HFF-Myc (cell line): ENCODE results near the gene GSDME.

ENCODE experiments used
- DNase-seq: peaks from one replicate; pipeline ENCODE4 v3.0.0-alpha.2; 2011; ENCODE audit warnings: low read depth; ENCODE audit errors: extremely low read depth
- H3K4me3 ChIP-seq: replicated peaks from 2 replicates; pipeline ENCODE4 v1.5.1; 2011; ENCODE audit warnings: low read depth, mild to moderate bottlenecking, control low read depth, low read length
- TF ChIP-seq, protein P1 (sequence below): IDR thresholded peaks from 2 replicates; pipeline ENCODE4 v1.5.1; 2012; ENCODE audit warnings: mild to moderate bottlenecking, low read depth, low read length, control low read depth; ENCODE audit errors: missing control alignments

Gene GSDME

DNA sequence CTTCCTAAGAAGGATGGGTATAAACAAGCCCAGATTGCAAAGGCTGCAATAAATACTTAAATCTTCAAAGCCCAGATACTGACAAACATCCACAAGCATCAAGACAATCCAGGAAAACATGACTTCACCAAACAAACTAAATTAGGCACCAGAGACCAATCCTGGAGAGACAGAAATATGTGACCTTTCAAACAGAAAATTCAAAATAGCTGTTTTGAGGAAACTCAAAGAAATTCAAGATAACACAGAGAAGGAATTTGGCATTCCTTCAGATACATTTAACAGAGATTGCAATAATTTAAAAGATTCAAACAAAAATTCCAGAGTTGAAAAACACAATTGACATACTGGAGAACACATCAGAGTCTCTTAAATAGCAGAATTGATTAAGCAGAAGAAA is 23.0 kb downstream of the GSDME start:
- H3K4me3 ChIP-seq, result no peak overlapping the region
- no peak for DNase-seq
- TF ChIP-seq, protein P1, sequence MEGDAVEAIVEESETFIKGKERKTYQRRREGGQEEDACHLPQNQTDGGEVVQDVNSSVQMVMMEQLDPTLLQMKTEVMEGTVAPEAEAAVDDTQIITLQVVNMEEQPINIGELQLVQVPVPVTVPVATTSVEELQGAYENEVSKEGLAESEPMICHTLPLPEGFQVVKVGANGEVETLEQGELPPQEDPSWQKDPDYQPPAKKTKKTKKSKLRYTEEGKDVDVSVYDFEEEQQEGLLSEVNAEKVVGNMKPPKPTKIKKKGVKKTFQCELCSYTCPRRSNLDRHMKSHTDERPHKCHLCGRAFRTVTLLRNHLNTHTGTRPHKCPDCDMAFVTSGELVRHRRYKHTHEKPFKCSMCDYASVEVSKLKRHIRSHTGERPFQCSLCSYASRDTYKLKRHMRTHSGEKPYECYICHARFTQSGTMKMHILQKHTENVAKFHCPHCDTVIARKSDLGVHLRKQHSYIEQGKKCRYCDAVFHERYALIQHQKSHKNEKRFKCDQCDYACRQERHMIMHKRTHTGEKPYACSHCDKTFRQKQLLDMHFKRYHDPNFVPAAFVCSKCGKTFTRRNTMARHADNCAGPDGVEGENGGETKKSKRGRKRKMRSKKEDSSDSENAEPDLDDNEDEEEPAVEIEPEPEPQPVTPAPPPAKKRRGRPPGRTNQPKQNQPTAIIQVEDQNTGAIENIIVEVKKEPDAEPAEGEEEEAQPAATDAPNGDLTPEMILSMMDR, result no peak

DNA sequence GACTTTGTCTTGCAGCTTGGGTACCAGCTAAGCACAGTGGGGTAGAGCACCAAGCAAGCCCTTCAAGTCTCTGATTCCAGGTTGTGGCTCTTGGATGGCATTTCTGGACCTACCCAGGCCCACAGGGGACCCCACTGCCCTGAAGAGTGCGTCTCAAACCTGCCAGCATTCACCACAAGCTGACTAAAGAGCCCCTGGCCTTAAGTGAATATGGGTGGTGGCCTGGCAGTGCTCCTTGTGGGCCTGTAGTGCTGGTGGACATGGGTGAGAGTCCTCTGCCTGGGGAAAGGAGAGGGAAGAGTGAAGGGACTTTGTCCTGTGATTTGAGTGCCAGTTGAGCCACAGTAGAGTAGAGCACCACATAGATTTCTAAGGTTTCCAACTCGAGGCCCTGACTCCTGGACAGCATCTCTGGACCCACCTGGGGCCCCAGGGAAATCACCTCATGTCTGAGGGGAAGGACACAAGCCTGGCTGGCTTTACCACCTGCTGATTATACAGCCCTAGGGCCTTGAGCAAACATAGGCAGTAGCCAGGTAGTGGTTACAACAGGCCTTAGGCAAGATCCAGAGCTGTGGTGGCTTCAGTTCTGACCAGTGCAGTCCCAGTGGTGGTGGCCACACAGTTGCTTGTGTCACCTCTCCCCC is 23.7 kb downstream of the GSDME start:
- no peak for DNase-seq
- TF ChIP-seq, protein P1, result no peak

GRCh38 chr7:24732646-24733413 is 24.4 kb downstream of the GSDME start:
- DNase-seq, result no peak
- H3K4me3 ChIP-seq, result no peak overlapping the region
- TF ChIP-seq, protein P1, result no peak

More for the DNA sequence above, 23.7 kb downstream of the GSDME start:
- no peak overlapping the region for H3K4me3 ChIP-seq

- H3K4me3 ChIP-seq, result no peak overlapping the region
- DNase-seq, result no peak
- TF ChIP-seq, protein P1, result no peak
Measured at GRCh38 chr7:24731313-24731712, 26.0 kb downstream of the GSDME start.

GRCh38 chr7:24730018-24730369 is 27.3 kb downstream of the GSDME start:
- TF ChIP-seq, protein P1, result no peak
- no peak overlapping the region for H3K4me3 ChIP-seq

GRCh38 chr7:24729365-24730017 is 27.8 kb downstream of the GSDME start:
- no peak for DNase-seq
- TF ChIP-seq, protein P1, result no peak
- no peak overlapping the region for H3K4me3 ChIP-seq

More at GRCh38 chr7:24730018-24730369, 27.3 kb downstream of the GSDME start:
- DNase-seq, result no peak
